ENCODE data around the gene PRCP.

The PRCP gene

GRCh38 chr11:82823647-82824619, 76.3 kb downstream of the PRCP start:
- DNase-seq: no peak

DNA sequence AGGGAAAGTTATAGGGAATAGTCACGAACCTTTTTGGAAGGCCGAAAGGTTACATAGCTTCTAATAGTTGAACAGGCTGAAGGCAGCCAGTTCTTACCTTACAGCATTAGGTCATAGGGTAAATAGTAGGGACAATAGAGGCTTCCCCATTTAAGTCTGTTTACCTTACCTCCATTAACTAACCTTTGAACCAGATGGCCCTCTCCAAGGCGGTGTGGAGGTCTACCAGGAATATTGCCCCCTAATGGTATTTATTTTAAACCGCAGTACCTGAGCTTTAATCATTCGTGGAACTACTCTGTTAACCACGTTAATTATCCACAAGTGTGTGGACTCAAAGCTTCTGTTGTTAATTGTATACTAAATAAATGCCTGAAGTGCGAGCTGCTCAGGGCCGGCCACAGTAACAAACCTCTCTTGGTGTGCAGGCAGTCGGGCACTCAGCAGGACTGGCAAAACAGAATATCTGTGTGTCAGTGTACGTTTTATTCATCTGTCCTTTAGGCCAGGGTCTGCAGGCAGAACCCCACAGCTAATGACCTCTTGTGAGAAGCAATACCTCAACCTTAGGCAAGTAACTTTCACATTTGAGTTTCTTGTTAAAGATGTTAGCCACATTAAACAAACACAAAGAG, 81.7 kb downstream of the PRCP start:
- no peak for DNase-seq

- DNase-seq: no peak
Measured at GRCh38 chr11:82815406-82815805, 84.8 kb downstream of the PRCP start.

DNA sequence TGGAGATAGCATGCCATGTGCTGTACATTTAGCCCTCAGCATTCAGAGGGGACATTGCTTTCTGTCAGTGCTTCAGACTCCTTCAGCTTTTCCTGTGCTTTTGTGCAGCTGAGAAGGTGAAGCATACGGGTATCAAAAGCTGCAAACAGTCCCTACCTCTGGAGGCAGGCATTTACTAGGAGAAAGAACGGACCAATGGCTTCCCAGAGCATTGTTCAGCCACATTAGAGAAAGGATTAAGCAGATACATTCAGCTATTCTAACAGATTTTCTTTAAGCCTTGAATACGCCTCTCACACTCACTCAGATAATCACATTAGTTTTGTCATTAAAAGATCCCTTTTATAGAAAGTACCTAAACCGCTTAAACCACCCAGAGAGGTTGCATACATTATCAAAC, 85.9 kb downstream of the PRCP start:
- DNase-seq: no peak

- no peak for DNase-seq
Measured at GRCh38 chr11:82811369-82811768, 88.9 kb downstream of the PRCP start.

DNA sequence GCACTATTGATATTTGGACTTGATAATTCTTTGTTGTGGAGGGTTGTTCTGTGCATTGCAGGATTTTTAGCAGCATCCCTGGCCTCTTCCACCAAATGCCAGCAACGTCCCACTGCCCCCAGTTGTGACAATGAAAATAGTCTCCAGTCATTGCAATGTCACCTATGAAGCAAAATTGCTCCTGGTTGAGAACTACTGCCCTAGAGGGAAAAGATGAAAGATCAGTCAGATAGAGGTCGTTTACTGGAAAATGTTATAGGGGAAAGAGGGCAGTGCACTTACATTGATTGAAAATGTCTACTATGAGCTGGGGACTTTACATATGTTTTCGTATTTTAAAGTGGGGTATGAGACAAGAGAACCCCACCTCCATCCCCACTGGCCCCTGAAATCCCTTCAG, 89.5 kb downstream of the PRCP start:
- DNase-seq: no peak

GRCh38 chr11:82810326-82810725, 89.9 kb downstream of the PRCP start:
- no peak for DNase-seq

- no peak for DNase-seq
Measured at GRCh38 chr11:82807646-82808045, 92.6 kb downstream of the PRCP start.

GRCh38 chr11:82802710-82803109, 97.5 kb downstream of the PRCP start:
- DNase-seq: no peak

DNA sequence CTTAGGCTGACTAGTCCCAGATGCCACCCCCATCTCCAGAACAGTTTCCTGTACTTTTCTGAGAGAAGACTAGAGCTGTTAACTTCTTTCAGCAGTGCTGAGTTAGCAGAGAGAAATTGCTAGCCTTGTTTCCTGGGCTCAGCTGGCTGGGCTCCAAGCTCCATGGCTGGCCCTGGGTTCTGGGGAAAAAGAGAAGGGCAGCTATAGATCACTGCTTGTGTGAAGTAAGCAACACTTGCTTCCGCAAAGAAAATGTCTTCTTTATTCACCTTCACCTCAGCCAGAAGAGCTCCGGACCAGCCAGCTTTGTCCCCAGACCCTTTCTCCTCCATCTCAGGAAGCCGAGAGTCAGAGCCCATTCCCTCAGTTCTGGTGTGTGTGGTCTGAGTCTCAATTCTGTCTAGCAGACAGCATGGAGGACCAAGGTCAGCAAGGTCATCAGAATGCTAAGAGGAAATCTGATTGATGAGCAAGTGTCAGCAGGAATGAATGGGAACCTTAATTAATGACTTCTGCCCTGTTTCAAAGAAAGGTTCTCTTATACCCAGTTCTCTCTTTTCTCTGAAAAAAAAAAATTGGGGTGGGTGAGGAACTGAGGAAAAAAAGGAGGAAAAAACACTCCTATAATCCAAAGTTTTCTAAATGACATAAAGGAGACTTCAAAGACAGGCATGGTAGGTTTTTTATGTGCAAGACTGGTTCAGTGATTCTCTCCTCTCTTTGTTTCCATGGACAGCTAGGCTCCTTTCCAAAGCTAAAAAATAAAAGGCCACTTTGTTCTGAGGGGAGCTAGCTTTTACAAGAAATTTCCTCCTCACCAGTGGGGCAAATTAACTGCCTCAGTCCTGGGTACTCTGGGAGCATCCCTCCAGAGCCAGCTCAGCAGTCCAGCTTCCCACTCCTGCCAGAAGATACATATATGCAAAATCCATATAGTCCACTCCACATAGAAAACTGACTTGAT, 103.0 kb downstream of the PRCP start:
- DNase-seq: no peak

GRCh38 chr11:82794490-82794889, 105.7 kb downstream of the PRCP start:
- no peak for DNase-seq

DNA sequence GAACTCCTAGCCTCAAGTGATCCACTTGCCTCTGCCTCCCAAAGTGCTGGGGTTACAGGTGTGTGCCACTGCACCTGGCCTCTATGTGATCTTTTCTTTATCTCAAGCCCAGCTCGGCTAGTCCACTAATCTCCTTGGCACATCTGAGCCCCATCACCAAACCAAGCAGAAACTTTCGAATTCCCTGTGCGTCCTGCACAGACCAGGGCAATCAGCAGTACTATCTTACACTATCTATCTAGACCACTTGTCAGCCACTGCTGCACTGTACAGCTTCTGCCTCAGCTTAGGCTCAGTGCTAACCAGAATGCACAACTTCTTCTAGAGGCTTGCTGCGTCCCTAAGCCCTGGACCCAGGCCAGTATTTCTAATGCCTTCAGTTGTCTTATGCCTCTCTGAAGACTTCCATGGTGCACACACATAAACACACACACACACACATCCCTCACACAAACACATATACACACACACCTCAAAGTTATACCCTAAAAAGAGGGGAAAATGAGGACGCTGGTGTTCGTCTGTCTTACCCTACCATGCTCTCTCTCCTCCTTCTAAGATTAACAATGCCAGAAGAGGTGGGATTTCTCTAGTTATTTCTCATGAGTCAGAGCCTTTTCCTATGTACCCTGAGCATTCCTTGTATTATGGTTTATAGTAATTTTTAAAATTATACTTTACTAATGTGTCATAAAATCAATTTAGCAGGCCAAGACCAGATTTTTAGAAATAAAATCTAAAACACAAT, 107.2 kb downstream of the PRCP start:
- no peak for DNase-seq

DNA sequence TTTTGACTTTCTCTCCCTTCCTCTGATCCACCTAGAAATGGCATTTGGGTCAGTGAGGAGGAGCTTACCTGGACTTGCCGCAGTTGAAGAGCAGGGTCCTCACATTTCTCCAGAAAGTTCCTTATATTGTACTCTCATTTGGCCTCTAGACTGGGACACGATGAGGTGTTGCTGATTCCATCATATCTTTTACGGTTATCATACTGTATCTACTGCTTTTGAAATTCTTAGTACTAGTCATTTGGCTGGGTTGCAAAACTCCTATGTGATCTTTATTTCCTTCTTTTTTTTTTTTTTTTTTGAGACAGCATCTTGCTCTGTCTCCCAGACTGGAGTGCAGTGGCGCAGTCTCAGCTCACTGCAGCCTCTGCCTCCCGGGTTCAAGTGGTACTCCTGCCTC, 107.9 kb downstream of the PRCP start:
- DNase-seq: no peak

DNA sequence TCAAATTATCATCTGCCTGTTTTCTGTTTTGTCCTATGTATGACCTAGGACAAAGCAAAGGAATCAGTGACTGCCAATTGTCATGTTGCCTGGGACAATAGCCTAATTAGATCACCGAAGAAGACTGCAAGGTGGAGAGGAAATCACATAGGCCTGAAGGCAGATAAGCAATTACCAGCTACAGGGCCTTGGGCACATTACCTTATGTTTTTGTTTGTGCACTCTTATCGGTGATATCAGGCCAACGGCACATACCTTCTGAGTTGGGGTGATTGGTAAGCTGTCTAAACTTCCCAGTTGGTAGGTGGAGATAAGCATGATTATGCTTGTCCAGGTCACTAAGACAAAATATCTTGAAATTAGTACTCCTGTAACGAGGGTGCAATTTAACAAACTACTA, 108.5 kb downstream of the PRCP start:
- no peak for DNase-seq

DNA sequence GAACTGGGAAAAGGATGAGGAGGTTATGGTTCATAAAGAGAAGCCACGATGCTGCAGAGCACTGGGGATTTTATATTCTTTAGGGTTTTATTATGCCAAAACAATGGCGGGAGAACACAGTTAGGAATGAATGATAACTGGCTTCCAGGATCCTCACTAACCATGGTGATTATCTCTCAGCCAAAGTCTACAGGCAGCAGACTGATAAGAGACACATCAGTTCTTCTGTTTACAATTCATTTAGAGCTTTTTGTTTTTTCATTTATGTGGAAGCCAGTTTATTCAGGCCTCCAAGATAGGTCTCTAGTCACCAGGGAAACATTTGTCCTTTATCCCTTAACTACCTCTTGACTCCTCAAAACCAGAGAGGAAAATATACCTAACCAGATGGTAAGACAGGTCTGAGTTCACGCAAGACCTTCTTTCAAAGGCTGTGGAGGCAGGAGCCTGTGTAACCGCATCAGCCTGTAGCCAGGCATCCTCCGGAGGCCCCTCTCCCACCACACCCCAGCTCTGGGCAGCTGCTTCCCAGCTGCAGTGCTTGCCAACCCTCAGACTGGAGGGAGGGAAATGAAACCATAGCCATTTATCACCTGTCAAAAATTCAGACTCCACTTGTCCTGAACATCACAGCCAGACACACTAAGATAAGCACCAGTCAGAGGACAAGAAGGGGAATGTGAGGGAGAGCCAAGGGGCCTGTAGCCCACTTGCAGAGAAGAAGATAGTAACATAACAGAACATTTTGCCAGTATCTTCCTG, 109.3 kb downstream of the PRCP start:
- DNase-seq: no peak

GRCh38 chr11:82787981-82788380, 112.2 kb downstream of the PRCP start:
- no peak for DNase-seq

DNA sequence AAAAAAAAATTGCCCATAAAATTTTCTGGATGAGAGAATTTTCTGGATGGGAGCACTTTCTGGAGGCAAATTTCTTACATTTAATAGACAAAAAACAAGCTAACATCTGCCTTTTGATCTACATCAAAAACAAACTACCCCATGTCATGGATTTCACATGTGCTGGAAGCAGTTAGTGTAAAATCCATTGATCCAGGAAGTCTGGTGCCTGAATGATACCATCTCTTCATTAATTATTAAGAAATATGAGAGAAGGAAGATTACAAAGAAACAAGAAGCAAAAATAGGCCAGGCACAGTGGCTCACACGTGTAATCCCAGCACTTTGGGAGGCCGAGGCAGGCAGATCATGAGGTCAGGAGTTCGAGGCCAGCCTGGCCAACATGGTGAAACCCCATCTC, 113.4 kb downstream of the PRCP start:
- DNase-seq: no peak

- no peak for DNase-seq
Measured at GRCh38 chr11:82786001-82786400, 114.2 kb downstream of the PRCP start.

DNA sequence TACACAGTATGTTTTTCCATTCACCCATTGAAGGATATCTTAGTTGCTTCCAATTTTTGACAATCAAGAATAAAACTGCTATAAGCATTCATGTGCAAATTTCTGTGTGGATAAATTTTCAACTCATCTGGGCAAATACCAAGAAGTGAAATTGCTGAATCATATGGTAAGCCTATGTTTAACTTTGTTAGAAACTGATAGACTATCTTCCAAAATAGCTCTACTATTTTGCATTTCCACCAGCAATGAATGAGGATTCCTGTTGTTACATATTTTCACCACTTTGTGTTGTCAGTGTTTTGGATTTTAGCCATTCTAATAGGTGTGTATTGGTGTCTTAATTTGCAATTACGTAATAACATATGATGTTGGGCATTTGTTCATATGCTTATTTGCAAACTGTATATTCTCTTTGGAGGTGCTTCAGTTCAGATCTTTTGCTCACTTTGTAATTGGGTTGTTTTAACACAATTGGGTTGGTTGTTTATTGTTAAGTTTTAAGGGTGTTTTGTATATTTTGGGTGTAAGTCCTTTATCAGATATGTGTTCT, 117.3 kb downstream of the PRCP start:
- DNase-seq: no peak

GRCh38 chr11:82778776-82779175, 121.5 kb downstream of the PRCP start:
- no peak for DNase-seq

DNA sequence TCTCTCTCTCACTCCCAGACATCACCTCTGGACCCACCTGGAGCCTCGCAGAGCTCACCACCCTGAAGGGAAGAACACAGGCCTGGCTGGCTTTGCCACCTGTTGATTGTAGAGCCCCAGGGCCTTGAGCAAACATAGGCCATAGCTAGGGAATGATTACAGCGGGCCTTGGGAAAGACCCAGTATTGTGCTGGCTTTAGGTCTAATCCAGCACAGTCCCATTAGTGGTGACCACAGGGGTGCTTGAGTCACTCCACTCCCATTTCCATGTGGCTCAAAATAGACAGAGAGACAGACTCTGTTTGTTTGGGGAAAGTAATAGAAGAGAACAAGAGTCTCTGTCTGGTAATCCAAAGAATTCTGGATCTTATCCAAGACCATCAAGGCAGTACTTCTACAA, 123.9 kb downstream of the PRCP start:
- DNase-seq: no peak
